Large intestine (tissue), 3 donors: ENCODE data around the gene IGFBP6. TPM values are rescaled to one million over a fixed set of nuclear protein-coding genes. Genes with fewer than 3 reads are reported as not detected.
A peak's percentile ranks its signal among the peaks of the same experiment; 100 is the strongest.

Experiments used
- DNase-seq, 2 donors: peaks; one replicate each; pipeline versions ENCODE4 v3.0.0 to v3.0.0-alpha.2; 2013
- H3K27ac ChIP-seq: one replicate; pipeline ENCODE4 v1.5.1; 2013; ENCODE audit warnings: low read length
- H3K27me3 ChIP-seq: 2 replicates; pipeline ENCODE4 v1.6.1; 2013; ENCODE audit warnings: low read length; ENCODE audit not compliant: control insufficient read depth, insufficient read depth
- H3K36me3 ChIP-seq: 2 replicates; pipeline ENCODE4 v1.6.1; 2013; ENCODE audit warnings: low read length; ENCODE audit not compliant: control insufficient read depth, insufficient read depth
- H3K4me1 ChIP-seq: one replicate; pipeline ENCODE4 v1.6.1; 2013; ENCODE audit warnings: low read length; ENCODE audit not compliant: control insufficient read depth, insufficient read depth
- H3K4me3 ChIP-seq: one replicate; pipeline ENCODE4 v1.5.1; 2013; ENCODE audit warnings: low read length
- H3K9me3 ChIP-seq: one replicate; pipeline ENCODE4 v1.6.1; 2013; ENCODE audit warnings: mild to moderate bottlenecking, low read depth, low read length, moderate library complexity; ENCODE audit not compliant: control insufficient read depth
- WGBS: methylation state at CpG from one replicate; pipeline ENCODE4 v1.1.5; 2013; ENCODE audit warnings: low lambda C conversion rate; ENCODE audit not compliant: insufficient coverage; 5-methylcytosine and 5-hydroxymethylcytosine counted together
- polyA plus RNA-seq: library from polyadenylated mRNA; unstranded; fragments of 120-200 nt; gene quantifications from one replicate; pipeline ENCODE4 v1.2.1, GENCODE V29; 2013

Gene IGFBP6
- polyA plus RNA-seq, 1 donor: 19.7 TPM

- DNase-seq: no peak
- Histone ChIP-seq H3K36me3 (peaks cover 21% of the 10 kb centered on the region), H3K27me3 (no peaks in the 10 kb centered on the region), H3K4me1 (no peaks in the 10 kb centered on the region), H3K4me3 (no peak overlapping the region), H3K27ac (no peak overlapping the region), H3K9me3 (no peaks in the 10 kb centered on the region)
These were observed 26.9 kb downstream of the IGFBP6 start for GRCh38 chr12:53124352-53124723.

GRCh38 chr12:53127169-53127568, 29.7 kb downstream of the IGFBP6 start:
- no peak for DNase-seq
- H3K27me3 ChIP-seq: no peaks in the 10 kb centered on the region
- H3K4me3 ChIP-seq: no peak overlapping the region
- WGBS: no CpG with 5 or more reads among the region's 1 CpG
- peaks cover 16% of the 10 kb centered on the region for H3K36me3 ChIP-seq
- no peak overlapping the region for H3K27ac ChIP-seq
- no peaks in the 10 kb centered on the region for H3K9me3 ChIP-seq
- H3K4me1 ChIP-seq: no peaks in the 10 kb centered on the region

GRCh38 chr12:53128780-53129569, 31.5 kb downstream of the IGFBP6 start:
- Histone ChIP-seq H3K27ac (no peak overlapping the region), H3K9me3 (no peaks in the 10 kb centered on the region), H3K4me3 (no peak overlapping the region), H3K4me1 (no peaks in the 10 kb centered on the region), H3K36me3 (peaks cover 8% of the 10 kb centered on the region), H3K27me3 (no peaks in the 10 kb centered on the region)
- 91% methylated on average over 4 of the region's 10 CpGs for WGBS
- no peak for DNase-seq

- Histone ChIP-seq H3K27me3 (no peaks in the 10 kb centered on the region), H3K9me3 (peaks cover 7% of the 10 kb centered on the region), H3K36me3 (no peaks in the 10 kb centered on the region), H3K4me1 (no peaks in the 10 kb centered on the region), H3K4me3 (no peak overlapping the region), H3K27ac (no peak overlapping the region)
- WGBS: no CpG with 5 or more reads among the region's 2 CpGs
- no peak for DNase-seq
These were observed 34.4 kb downstream of the IGFBP6 start for GRCh38 chr12:53131844-53132243.

- DNase-seq: no peak
- Histone ChIP-seq H3K4me1 (no peaks in the 10 kb centered on the region), H3K27me3 (no peaks in the 10 kb centered on the region), H3K36me3 (no peaks in the 10 kb centered on the region), H3K9me3 (peaks cover 9% of the 10 kb centered on the region), H3K4me3 (no peak overlapping the region), H3K27ac (no peak overlapping the region)
- WGBS: 89% methylated on average over 3 of the region's 3 CpGs
These were observed 36.3 kb downstream of the IGFBP6 start for GRCh38 chr12:53133722-53134121.

- Histone ChIP-seq H3K27me3 (no peaks in the 10 kb centered on the region), H3K9me3 (peaks cover 6% of the 10 kb centered on the region), H3K4me3 (no peak overlapping the region), H3K4me1 (peaks cover 9% of the 10 kb centered on the region), H3K36me3 (no peaks in the 10 kb centered on the region), H3K27ac (no peak overlapping the region)
- 28% methylated on average over 2 of the region's 4 CpGs for WGBS
- peak in 1 of 2 donors; percentile 22 for DNase-seq
These were observed 45.9 kb downstream of the IGFBP6 start for GRCh38 chr12:53143355-53143754.

- Histone ChIP-seq H3K4me3 (no peak overlapping the region), H3K4me1 (peaks cover 9% of the 10 kb centered on the region), H3K36me3 (no peaks in the 10 kb centered on the region), H3K9me3 (no peaks in the 10 kb centered on the region), H3K27me3 (no peaks in the 10 kb centered on the region), H3K27ac (peak overlapping the region; percentile 35)
- WGBS: no CpG with 5 or more reads among the region's 5 CpGs
- DNase-seq: peak; percentile 90 to 94
These were observed 48.2 kb downstream of the IGFBP6 start for GRCh38 chr12:53145383-53146260.

- no peaks in the 10 kb centered on the region for H3K27me3 ChIP-seq
- H3K36me3 ChIP-seq: no peaks in the 10 kb centered on the region
- H3K4me3 ChIP-seq: no peak overlapping the region
- whole genome bisulfite sequencing: no CpG with 5 or more reads among the region's 5 CpGs
- H3K4me1 ChIP-seq: peaks cover 9% of the 10 kb centered on the region
- DNase-seq: no peak
- H3K27ac ChIP-seq: no peak overlapping the region
- H3K9me3 ChIP-seq: no peaks in the 10 kb centered on the region
These were observed 49.7 kb downstream of the IGFBP6 start for GRCh38 chr12:53147181-53147580.

GRCh38 chr12:53147653-53148052, 50.2 kb downstream of the IGFBP6 start:
- Histone ChIP-seq H3K4me1 (peaks cover 9% of the 10 kb centered on the region), H3K27me3 (no peaks in the 10 kb centered on the region), H3K4me3 (no peak overlapping the region), H3K9me3 (no peaks in the 10 kb centered on the region), H3K36me3 (no peaks in the 10 kb centered on the region), H3K27ac (no peak overlapping the region)
- no CpG with 5 or more reads among the region's 15 CpGs for WGBS
- DNase-seq: no peak

- no peak overlapping the region for H3K4me3 ChIP-seq
- DNase-seq: no peak
- H3K9me3 ChIP-seq: no peaks in the 10 kb centered on the region
- H3K36me3 ChIP-seq: no peaks in the 10 kb centered on the region
- no peak overlapping the region for H3K27ac ChIP-seq
- no CpG with 5 or more reads among the region's 6 CpGs for WGBS
- no peaks in the 10 kb centered on the region for H3K27me3 ChIP-seq
- H3K4me1 ChIP-seq: peaks cover under 1% of the 10 kb centered on the region
These were observed 53.6 kb downstream of the IGFBP6 start for GRCh38 chr12:53151039-53151438.
